Suprapubic skin (tissue), 4 donors: Measurements from ENCODE around the gene CFH.

Experiments used
- CTCF ChIP-seq, 2 donors: fragments of 200-600 bp in 1 of 2; fragments of 450-650 bp in 1 of 2; sonication (generic) in 1 of 2; IDR thresholded peaks; one replicate each; pipeline ENCODE4 v1.5.1; 2016 to 2019; ENCODE audit warnings: antibody characterized with exemption in 2 of 2, mild to moderate bottlenecking in 1 of 2, moderate library complexity in 1 of 2
- EP300 ChIP-seq: sonication (generic); formaldehyde crosslinking; IDR thresholded peaks from one replicate; pipeline ENCODE4 v1.6.1; 2017; ENCODE audit warnings: antibody characterized with exemption
- POLR2A ChIP-seq, 2 donors: fragments of 450-650 bp; IDR thresholded peaks; one replicate each; pipeline ENCODE4 v1.6.1; 2017; ENCODE audit warnings: antibody characterized with exemption in 2 of 2, mild to moderate bottlenecking in 2 of 2, moderate library complexity in 2 of 2
- POLR2AphosphoS5 ChIP-seq, 3 donors: sonication (generic); formaldehyde crosslinking; IDR thresholded peaks; one replicate each; pipeline ENCODE4 v1.6.1; 2017; ENCODE audit warnings: antibody characterized with exemption in 3 of 3

GRCh38 chr1:196651079-196651478, 764 bp upstream of the CFH start:
- TF ChIP-seq CTCF (IDR thresholded peaks at IDR 0.05) (no peak), POLR2A (IDR thresholded peaks at IDR 0.05) (no peak), EP300 (no peak), POLR2AphosphoS5 (IDR thresholded peaks at IDR 0.05) (no peak)
